HEK293 (cell line): ENCODE results near the gene STIL.

Experiments
- CTCF ChIP-seq: fragments of 450-650 bp; formaldehyde crosslinking; IDR thresholded peaks from 2 replicates; pipeline ENCODE4 v1.5.1; 2016; ENCODE audit warnings: missing biosample characterization, missing genetic modification characterization
- ZNF664 ChIP-seq: fragments of 450-650 bp; formaldehyde crosslinking; IDR thresholded peaks from 2 replicates; pipeline ENCODE4 v1.5.1; 2016; ENCODE audit warnings: missing biosample characterization, missing genetic modification characterization
- TF ChIP-seq, protein P1 (sequence below): fragments of 450-650 bp; formaldehyde crosslinking; IDR thresholded peaks from 2 replicates; pipeline ENCODE4 v1.5.1; 2017; ENCODE audit warnings: missing biosample characterization, missing genetic modification characterization
- TF ChIP-seq, protein P2 (sequence below): fragments of 450-650 bp; formaldehyde crosslinking; IDR thresholded peaks from 2 replicates; pipeline ENCODE4 v1.5.1; 2016; ENCODE audit warnings: missing biosample characterization, missing genetic modification characterization

- TF ChIP-seq CTCF (tag by site-specific recombination): no peak
- no peak for TF ChIP-seq ZNF664
- TF ChIP-seq, protein P1, sequence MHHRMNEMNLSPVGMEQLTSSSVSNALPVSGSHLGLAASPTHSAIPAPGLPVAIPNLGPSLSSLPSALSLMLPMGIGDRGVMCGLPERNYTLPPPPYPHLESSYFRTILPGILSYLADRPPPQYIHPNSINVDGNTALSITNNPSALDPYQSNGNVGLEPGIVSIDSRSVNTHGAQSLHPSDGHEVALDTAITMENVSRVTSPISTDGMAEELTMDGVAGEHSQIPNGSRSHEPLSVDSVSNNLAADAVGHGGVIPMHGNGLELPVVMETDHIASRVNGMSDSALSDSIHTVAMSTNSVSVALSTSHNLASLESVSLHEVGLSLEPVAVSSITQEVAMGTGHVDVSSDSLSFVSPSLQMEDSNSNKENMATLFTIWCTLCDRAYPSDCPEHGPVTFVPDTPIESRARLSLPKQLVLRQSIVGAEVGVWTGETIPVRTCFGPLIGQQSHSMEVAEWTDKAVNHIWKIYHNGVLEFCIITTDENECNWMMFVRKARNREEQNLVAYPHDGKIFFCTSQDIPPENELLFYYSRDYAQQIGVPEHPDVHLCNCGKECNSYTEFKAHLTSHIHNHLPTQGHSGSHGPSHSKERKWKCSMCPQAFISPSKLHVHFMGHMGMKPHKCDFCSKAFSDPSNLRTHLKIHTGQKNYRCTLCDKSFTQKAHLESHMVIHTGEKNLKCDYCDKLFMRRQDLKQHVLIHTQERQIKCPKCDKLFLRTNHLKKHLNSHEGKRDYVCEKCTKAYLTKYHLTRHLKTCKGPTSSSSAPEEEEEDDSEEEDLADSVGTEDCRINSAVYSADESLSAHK (tag by site-specific recombination): no peak
- TF ChIP-seq, protein P2, sequence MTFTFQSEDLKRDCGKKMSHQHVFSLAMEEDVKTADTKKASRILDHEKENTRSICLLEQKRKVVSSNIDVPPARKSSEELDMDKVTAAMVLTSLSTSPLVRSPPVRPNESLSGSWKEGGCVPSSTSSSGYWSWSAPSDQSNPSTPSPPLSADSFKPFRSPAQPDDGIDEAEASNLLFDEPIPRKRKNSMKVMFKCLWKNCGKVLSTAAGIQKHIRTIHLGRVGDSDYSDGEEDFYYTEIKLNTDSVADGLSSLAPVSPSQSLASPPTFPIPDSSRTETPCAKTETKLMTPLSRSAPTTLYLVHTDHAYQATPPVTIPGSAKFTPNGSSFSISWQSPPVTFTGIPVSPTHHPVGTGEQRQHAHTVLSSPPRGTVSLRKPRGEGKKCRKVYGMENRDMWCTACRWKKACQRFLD (tag by site-specific recombination): no peak
Measured at GRCh38 chr1:47295579-47295978, 18.4 kb downstream of the STIL start.
